Measurements from ENCODE around the gene NPIPB8. TPM values are rescaled to one million over a fixed set of nuclear protein-coding genes. Genes with fewer than 3 reads are reported as not detected.
"Not testable (repeated sequence)": the region's sequence is repeated elsewhere in the genome, so short reads cannot be mapped to it uniquely, and the experiment has no call there.

Gene NPIPB8
- total RNA-seq, 1 donor from 2014 or later: 0.13 TPM

DNA sequence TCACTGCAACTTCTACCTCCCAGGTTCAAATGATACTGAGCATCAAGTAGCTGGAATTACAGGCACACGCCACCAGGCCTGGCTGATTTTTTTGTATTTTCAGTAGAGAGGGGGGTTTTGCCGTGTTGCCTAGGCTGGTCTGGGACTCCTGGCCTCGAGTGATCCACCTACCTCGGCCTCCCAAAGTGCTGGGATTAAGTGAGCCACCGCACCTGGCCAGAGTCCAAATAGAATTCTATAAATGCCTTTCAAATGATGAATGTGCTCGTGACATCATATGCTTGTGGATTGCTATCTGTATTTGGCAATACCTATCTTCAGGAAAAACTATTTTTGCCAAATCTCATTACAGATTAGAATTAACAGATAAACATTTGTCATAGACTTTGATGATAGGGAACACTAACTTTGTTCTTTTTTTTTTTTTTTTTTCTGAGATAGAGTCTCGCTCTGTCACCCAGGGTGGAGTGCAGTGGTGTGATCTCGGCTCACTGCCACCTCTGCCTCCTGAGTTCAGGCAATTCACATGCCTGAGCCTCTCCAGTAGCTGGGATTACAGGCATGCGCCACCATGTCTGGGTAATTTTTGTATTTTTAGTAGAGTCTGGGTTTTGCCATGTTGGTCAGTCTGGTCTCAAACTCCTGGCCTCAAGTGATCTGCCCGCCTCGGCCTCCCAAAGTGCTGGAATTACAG lies 55.5 kb downstream of the NPIPB8 start:
- H3K9me3 Mint-ChIP-seq (ENCODE audit: unreplicated experiment); H3K36me3 Mint-ChIP-seq (ENCODE audit: low read depth, unreplicated experiment); H3K27me3 Mint-ChIP-seq (ENCODE audit: unreplicated experiment); H3K27ac Mint-ChIP-seq (ENCODE audit: unreplicated experiment); H3K4me3 Mint-ChIP-seq (ENCODE audit: unreplicated experiment); DNase-seq (ENCODE audit: low spot score); H3K4me1 Mint-ChIP-seq (ENCODE audit: unreplicated experiment): not testable (repeated sequence)

GRCh38 chr16:28699792-28700191 lies 61.9 kb downstream of the NPIPB8 start:
- not testable (repeated sequence) for H3K27me3 Mint-ChIP-seq (ENCODE audit: unreplicated experiment); H3K9me3 Mint-ChIP-seq (ENCODE audit: unreplicated experiment); H3K36me3 Mint-ChIP-seq (ENCODE audit: low read depth, unreplicated experiment); H3K27ac Mint-ChIP-seq (ENCODE audit: unreplicated experiment); H3K4me3 Mint-ChIP-seq (ENCODE audit: unreplicated experiment); DNase-seq (ENCODE audit: low spot score); H3K4me1 Mint-ChIP-seq (ENCODE audit: unreplicated experiment)

DNA sequence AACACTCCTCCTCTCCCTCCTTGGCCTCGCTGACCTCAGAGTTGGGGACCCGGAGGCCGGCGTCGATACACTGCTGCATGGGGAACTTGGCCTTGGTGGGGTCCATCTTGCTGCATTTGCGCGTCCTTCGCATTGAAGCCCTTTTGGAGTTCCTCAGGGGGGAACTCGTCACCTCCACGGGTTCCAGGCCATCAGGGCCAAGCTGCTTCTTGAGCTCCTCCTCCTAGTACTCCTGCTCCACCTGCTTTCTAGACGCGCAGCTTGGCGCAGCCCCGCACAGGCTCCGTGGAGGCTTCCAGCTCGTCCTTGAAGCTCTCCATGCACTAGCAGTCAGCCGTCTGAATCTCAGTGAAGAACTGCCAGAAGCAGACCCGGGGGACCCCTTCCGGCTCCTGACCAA lies 62.5 kb downstream of the NPIPB8 start:
- not testable (repeated sequence) for H3K27ac Mint-ChIP-seq (ENCODE audit: unreplicated experiment); H3K9me3 Mint-ChIP-seq (ENCODE audit: unreplicated experiment); H3K36me3 Mint-ChIP-seq (ENCODE audit: low read depth, unreplicated experiment); H3K4me3 Mint-ChIP-seq (ENCODE audit: unreplicated experiment); H3K27me3 Mint-ChIP-seq (ENCODE audit: unreplicated experiment); H3K4me1 Mint-ChIP-seq (ENCODE audit: unreplicated experiment); DNase-seq (ENCODE audit: low spot score)

DNA sequence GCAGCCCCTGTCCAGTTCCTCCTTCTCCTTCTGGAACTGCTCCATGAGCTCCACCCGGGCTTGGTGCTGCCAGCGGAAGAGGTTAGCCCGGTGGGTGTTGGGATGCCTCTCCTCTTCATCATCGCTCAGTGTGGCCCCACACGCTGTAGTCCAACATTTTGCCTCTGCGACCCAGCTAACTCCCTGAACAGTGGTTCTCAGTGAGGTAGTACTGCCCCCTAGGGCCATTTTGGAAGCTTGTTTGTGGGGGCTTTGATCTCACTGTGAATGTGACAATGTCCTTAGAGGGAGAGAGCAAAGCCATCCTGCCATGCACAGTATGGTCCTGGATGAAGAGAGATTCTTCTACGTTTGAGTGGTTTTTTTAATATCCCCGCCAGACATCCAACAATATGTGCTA lies 63.5 kb downstream of the NPIPB8 start:
- not testable (repeated sequence) for H3K27me3 Mint-ChIP-seq (ENCODE audit: unreplicated experiment); H3K4me1 Mint-ChIP-seq (ENCODE audit: unreplicated experiment); H3K9me3 Mint-ChIP-seq (ENCODE audit: unreplicated experiment); H3K36me3 Mint-ChIP-seq (ENCODE audit: low read depth, unreplicated experiment); H3K4me3 Mint-ChIP-seq (ENCODE audit: unreplicated experiment); H3K27ac Mint-ChIP-seq (ENCODE audit: unreplicated experiment); DNase-seq (ENCODE audit: low spot score)

GRCh38 chr16:28704246-28704645 lies 66.4 kb downstream of the NPIPB8 start:
- not testable (repeated sequence) for DNase-seq (ENCODE audit: low spot score); H3K9me3 Mint-ChIP-seq (ENCODE audit: unreplicated experiment); H3K4me1 Mint-ChIP-seq (ENCODE audit: unreplicated experiment); H3K4me3 Mint-ChIP-seq (ENCODE audit: unreplicated experiment); H3K36me3 Mint-ChIP-seq (ENCODE audit: low read depth, unreplicated experiment); H3K27me3 Mint-ChIP-seq (ENCODE audit: unreplicated experiment); H3K27ac Mint-ChIP-seq (ENCODE audit: unreplicated experiment)

Other genes starting within 250 kb of the NPIPB8 start
- gene EIF3CL, start 234.2 kb upstream of the NPIPB8 start, total RNA-seq (ENCODE audit: unreplicated experiment): 35.6 TPM
- gene NPIPB7, start 165.7 kb upstream of the NPIPB8 start, total RNA-seq (ENCODE audit: unreplicated experiment): not detected
- gene CLN3, start 146.0 kb upstream of the NPIPB8 start, total RNA-seq (ENCODE audit: unreplicated experiment): 33.6 TPM
- 6.8 TPM for gene APOBR, start 143.4 kb upstream of the NPIPB8 start, total RNA-seq (ENCODE audit: unreplicated experiment)
- not detected for gene IL27, start 131.2 kb upstream of the NPIPB8 start, total RNA-seq (ENCODE audit: unreplicated experiment)
- gene NUPR1, start 99.1 kb upstream of the NPIPB8 start, total RNA-seq (ENCODE audit: unreplicated experiment): not detected
- gene SGF29, start 84.1 kb upstream of the NPIPB8 start, total RNA-seq (ENCODE audit: unreplicated experiment): 18.6 TPM
- 2.8 TPM for gene SULT1A2, start 41.0 kb upstream of the NPIPB8 start, total RNA-seq (ENCODE audit: unreplicated experiment)
- gene SULT1A1, start 28.0 kb upstream of the NPIPB8 start, total RNA-seq (ENCODE audit: unreplicated experiment): 5.3 TPM
- gene EIF3C, start 73.4 kb downstream of the NPIPB8 start, total RNA-seq (ENCODE audit: unreplicated experiment): 968 TPM
- 1.2 TPM for gene NPIPB9, start 113.7 kb downstream of the NPIPB8 start, total RNA-seq (ENCODE audit: unreplicated experiment)
- 184 TPM for gene ATXN2L, start 184.9 kb downstream of the NPIPB8 start, total RNA-seq (ENCODE audit: unreplicated experiment)
- gene TUFM, start 208.3 kb downstream of the NPIPB8 start, total RNA-seq (ENCODE audit: unreplicated experiment): 173 TPM
- 46.9 TPM for gene SH2B1, start 225.8 kb downstream of the NPIPB8 start, total RNA-seq (ENCODE audit: unreplicated experiment)
- gene ATP2A1, start 240.4 kb downstream of the NPIPB8 start, total RNA-seq (ENCODE audit: unreplicated experiment): 1.9 TPM

Measured in endothelial cell (in vitro differentiated cells).